DMS 273 (cell line): ENCODE data around the gene P2RX3.
"Not testable (repeated sequence)": the region's sequence is repeated elsewhere in the genome, so short reads cannot be mapped to it uniquely, and the experiment has no call there.

Experiments used
- DNase-seq: peaks from one replicate; lab custom pipeline; 2025; ENCODE audit not compliant: unreplicated experiment; lab: John Stamatoyannopoulos, UW

Gene P2RX3

DNA sequence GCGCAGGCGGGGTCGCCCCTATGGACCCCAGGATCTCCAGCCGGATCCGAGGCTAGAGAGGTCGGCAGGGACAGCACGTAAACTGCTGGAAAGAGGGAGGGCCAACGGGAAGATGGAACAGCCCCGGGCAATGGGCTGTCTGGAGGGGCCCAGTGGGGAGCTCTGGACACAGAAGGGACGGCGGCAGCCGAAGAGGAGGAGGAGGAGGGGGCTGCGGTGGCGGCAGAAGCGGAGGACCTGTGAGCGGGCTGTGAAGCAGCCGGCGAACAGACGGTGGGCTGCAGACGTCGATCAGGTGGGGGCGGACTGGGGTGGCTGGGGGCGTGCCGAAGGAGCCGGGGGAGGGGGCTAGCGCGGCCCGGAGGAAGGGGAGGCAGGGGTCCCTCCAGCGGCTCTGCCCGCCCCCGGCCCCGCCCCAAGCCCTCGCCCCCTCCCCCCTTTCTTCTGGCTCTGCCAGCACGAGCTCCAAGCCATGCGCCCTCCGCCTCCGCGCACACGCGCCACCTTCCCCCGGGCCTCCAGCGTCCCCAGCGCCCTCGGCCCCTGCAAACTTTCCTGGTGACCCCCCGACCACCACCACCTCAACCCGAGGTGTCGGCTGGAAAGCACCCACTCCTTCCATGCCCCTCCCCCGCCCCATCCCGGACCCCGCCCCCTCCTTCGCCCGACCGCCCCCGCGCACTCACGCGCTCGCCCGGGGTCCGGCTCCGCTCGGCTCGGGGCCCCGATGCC, 13.8 kb upstream of the P2RX3 start:
- DNase-seq = peak; percentile 59

- DNase-seq = peak; percentile 94
These were observed 13.0 kb upstream of the P2RX3 start, which contains the start of gene TNKS1BP1 for GRCh38 chr11:57324886-57325734. TSS of gene TNKS1BP1 (minus strand) at chr11:57324952. CDS start at chr11:57321885, 3,067 bp downstream.

- DNase-seq = no peak
These were observed 12.5 kb upstream of the P2RX3 start for GRCh38 chr11:57325735-57326048.

- no peak for DNase-seq
These were observed 10.4 kb upstream of the P2RX3 start for GRCh38 chr11:57327721-57328120.

GRCh38 chr11:57330029-57330428, 8.1 kb upstream of the P2RX3 start:
- DNase-seq = no peak

DNA sequence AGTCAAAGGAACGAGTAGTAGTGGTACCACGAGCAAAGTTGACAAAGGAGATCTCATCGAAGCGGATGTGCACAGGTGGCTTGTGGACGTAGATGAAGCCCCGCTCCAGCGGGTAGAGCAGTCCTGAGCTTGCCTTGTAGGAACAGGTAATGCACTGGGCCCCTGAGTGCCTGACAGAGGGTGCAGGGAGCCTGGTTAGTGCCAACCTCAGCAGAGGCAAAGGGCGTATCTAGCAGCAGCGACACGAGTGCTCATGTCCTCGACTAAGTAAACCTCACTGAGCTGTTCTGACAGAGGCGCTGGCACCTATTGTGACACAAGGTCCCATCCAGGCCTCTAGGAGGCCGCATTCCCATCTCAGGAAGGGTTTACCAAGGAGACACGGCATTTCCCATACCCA, 6.4 kb upstream of the P2RX3 start:
- DNase-seq = no peak

DNA sequence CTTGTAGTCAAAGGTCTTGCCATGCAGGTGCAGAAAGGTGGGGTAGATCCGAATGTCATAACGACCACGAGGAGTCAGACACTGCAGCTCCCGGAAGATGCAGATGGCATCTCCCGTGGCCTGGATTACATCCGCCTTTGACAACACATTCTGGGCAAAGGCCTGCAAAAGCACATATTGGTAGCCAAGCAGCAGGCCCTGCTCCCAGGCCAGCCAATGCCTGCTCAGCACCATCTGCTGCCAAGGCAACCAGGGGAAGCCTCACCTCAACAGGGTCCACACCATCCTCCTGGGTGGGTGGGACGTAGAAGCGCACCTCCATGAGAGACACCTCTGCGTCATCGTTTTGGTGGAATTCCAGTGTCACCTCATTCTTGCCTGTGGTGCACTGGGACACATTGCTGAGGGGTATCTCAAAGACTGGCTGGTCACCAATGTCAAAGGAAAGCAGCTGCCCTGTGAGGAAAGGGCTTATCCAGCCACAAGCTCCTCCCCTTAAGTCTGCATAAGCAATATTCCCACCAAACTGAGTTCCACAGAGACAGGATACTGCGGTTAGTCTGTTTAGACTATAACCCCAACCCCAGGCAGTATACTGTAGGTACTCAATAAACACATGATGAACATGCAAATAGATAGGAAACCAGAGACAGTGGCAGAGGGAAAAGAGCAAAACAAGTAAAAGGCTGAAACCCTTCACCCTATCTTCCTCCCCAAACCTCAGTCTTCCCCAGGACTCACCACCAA, 5.3 kb upstream of the P2RX3 start:
- DNase-seq = no peak

GRCh38 chr11:57335023-57335342, 3.2 kb upstream of the P2RX3 start:
- DNase-seq = no peak

DNA sequence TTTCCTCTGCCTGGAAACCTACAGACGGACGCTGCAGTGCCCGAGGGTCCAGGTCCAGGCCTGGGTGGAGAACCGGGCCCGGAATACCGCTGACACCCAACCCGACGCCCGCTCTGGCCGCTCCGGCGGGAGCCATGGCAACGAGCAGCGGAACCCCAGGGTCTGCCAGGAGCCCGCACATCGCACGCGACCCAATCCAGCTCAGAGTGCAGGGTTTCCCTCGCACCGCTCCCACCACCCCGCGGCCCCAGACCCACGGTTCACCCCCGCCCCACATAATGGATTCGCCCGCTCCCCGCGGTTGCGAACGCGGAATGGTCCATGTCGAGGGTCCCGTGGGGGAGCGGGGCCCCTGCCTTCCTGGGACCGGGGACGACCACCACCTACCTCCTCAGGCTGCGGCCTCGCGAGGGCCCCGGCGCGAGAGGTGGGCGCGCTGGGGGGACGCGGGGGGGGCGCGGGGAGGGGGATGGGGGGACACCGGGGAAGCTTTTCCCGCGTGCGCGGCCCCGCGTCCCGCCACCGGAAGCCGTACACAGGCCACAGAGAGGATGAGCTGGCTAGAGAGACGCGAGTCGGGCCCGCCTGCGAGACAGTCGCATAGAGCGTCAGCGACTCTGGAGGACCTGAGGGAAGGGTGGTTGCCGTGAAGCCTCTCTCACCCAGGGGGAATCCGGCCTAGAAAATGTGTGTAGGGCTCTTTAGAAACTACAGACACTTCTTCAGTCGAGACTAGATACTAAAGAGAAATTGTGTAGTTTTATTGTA, 2.6 kb upstream of the P2RX3 start, which contains the start of gene SSRP1:
TSS of gene SSRP1 (minus strand) at position 550 of the 768 bp plus-strand sequence. CDS start 771 bp downstream, outside the sequence.
- peak; percentile 90 for DNase-seq

DNA sequence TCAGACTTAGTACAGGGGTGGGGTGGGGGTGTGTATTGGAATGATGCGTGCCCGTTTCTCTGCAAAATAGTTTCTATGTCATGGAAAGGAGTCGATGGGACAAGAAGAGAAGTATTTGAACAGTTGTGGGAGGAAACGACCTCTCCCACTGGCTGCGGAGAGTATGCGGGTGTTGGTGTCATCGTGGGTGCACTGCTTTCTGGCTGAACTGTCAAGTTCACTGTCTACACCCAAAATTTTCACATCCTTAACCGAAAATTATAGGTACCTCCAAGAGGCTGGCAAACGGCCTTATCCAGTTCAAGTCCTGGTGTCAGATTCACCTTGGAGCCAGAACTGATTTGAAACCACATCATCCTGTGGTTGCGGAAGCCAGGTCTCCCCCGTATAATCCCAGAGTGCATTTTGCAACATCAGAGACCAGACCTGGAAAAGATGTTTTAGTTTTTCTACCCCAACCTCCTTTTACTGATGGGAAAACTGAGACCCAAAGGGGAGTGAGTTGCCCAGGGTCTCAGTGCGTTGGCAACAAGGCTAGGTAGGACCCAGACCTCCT, 2.0 kb upstream of the P2RX3 start:
- no peak for DNase-seq

- not testable (repeated sequence) for DNase-seq
These were observed 1.3 kb upstream of the P2RX3 start for GRCh38 chr11:57336856-57337255.

- DNase-seq = no peak
These were observed 1.2 kb downstream of the P2RX3 start for GRCh38 chr11:57339328-57339727.

GRCh38 chr11:57340039-57340615, 2.0 kb downstream of the P2RX3 start:
- DNase-seq = peak; percentile 63

GRCh38 chr11:57341250-57341808, 3.2 kb downstream of the P2RX3 start:
- no peak for DNase-seq

DNA sequence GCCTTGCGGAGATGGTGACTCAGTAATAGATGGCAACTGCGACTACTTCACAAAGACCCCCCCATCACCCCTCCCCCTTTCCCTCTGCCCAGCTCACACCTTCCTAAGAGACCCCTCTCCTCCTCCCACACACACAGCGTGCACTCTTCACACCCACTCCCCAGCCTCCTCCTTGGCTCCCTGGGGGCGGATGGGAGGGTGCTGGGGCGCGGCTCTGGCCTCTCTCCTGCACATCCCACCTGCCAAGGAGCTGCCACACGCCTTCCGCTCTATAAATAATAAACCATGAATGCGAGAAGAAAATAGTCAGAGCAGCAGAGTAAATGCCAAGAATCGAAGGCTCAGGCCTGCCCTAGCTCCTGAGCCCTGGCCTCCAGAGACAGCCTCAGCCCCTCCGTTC, 4.5 kb downstream of the P2RX3 start:
- no peak for DNase-seq

- no peak for DNase-seq
These were observed 5.7 kb downstream of the P2RX3 start for GRCh38 chr11:57343825-57344224.

GRCh38 chr11:57344826-57345225, 6.7 kb downstream of the P2RX3 start:
- DNase-seq = no peak

DNA sequence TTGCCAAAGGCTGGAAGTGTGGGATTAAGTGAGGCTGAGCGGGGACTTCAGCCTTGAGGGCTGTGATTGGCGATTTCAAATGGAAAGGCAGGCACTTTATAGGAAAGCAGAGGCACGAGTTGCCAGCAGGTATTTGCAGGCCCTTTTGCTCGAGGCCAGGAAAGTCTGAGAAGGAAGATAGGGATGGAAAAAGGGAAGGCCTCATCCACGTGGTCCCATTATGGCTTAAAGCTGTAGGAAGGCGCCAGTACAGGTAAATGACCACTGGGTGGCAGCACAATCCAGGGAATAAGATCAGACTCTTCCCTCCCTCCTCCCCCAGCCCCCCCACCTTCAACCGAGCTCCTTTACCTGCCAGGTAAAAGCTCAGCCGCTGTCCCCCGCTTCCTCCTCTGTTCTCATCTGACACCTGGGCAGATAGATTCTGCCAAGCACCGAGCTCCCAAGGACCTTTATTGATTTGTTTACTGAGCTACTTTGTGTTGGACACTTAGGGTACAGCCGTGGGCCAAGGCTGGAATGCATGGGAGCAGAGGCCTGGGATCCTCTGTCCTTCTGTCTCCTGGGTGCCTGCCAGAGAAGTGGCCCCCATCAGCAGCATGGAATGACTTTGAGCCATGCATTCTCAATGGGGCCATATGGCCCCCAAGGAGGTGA, 7.5 kb downstream of the P2RX3 start:
- peak; percentile 83 for DNase-seq

DNA sequence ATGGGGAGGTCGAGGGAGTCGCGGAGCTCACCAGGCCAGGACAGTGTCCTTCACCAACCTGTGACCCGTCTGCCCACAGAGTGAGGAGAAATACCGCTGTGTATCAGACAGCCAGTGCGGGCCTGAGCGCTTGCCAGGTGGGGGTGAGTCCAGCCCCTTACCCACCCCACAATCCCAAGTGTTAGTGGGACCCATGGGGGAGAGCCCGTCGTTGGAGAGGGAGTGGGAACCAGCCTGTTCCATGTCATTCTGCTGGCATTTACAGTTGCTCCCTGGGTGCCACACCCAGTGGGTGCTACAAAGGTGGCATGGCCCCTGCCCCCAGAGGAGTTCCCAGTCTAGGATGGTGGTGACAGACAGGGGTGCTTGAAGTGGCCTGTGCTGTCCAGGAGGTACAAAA, 9.2 kb downstream of the P2RX3 start:
- DNase-seq = no peak
